ENCODE data around the gene SUN1.

Gene SUN1

DNA sequence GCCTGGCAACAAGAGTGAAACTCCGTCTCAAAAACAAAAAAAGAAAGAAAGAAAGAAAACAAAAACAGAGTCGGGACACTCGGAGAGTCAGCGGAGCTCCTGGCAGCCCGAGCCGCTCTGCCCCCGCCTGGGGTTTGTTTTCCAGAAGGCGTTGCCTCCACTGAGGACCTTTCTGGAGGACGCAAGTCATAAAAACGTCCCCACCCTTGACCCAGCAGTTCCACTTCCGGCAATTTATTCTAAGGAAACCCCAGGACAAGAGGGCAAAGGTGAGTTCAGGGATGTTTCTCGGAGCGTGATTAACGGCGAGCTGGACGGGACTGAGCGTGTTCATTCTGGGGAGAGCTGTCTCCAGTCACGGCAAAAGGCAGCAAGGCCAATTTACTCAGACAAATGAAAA, 27.0 kb upstream of the SUN1 start:
- DNase-seq (ENCODE audit: low read depth) = no peak

DNA sequence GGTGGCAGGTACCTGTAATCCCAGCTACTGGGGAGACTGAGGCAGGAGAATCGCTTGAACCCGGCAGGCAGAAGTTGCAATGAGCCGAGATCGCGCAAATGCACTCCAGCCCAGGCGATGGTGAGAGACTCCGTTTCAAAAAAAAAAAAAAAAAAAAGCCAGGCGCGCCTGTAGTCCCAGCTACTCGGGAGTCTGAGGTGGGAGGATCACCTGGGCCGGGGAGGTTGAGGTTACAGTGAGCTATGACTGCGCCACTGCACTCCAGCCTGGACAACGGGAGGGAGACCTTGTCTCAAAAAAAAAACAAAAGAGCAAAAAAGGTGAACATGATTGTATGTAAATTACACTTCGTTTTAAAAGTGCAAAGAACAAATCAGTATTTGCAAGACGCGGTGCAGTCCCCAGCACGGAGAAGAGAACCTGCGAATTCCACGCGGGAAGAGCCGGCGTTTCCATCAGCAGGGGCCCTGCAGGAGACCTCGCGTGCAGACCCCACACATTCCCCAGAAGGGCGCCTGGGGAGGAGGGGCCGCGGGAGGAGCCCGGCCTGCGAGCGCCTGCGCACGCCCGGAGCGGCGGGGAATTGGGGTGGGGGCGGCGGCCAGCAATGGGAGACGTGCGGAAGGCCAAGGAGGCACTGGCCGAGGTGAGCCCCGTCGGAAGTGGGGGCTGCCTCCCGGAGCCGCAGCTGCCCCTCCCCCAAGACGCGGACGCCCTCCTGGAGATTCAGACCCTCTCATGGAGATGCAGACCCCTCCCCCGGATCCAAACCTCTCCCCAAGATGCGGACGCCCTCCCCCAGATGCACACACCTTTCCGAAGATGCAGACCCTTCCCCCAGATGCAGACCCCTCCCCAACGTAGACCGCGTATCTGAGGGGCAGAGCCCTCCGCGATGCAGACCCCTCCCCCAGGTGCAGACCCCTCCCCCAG, 16.7 kb upstream of the SUN1 start:
- DNase-seq (ENCODE audit: low read depth) = peak; percentile 17

DNA sequence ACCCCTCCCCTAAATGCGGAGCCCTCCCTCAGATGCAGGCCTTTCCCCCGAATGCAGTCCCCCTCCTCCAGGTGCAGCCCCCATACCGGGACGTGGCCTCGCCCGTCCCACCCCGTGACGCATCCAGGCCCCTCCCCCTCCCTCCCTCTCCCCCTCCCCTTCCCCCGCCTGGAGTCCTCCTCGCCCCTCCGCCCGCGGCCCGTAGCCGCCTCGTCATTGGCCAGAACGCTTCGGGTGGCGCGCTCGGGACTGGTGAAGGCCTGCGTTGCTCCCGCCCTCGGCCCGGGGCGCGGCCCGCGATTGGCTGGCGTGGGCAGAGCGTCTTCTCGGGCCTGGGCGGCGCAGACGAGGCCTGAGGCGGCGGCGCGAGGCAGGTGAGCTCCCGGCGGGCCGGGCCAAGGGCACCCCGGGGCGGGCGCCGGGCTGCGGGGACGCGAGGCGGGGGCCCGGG, 16.0 kb upstream of the SUN1 start:
- peak; percentile 96 for DNase-seq (ENCODE audit: low read depth)

DNA sequence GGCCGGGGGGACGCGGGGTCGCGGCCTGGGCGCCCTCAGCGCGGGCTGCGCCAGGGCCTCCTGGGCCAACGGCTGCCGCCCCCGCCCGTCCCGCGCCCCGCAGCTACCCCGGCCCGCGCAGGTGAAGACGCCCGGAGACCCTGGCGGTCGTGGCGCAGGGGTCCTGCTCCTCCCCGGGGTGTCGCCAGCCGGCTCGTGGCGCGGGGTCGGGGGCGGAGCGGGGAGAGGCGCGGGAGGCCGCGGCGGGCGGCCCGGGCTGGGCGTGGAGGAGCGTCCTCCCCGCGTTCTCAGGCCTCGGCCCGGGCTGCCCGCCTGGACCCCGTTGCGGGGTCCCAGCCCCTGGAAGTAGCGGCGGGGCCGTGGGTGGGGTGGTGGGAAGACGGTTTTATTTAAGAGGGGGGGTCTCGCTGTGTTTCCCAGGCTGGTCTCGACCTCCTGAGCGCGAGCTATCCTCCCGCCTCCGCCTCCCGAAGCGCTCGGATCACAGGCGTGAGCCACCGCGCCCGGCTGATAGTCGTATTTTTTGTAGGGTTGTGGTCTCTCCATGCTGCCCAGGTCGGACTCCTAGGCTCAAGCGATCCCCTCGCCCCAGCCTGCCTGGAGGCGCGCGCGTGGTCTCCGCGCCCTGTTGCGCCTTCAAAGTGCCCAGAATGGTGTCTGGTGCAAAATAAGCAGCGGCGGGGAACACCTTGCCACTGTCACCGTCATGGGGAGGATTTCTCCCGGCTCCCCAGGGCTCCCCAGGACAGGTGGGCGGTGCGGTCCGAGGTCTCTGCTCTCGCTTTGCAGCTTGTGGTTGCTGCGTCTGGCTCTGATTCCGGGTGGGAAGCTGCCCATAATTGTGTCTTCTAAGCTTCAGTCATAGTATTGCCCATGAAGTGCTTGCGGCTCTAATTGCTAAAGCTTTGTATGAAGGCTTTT, 15.3 kb upstream of the SUN1 start:
- peak; percentile 35 for DNase-seq (ENCODE audit: low read depth)

DNA sequence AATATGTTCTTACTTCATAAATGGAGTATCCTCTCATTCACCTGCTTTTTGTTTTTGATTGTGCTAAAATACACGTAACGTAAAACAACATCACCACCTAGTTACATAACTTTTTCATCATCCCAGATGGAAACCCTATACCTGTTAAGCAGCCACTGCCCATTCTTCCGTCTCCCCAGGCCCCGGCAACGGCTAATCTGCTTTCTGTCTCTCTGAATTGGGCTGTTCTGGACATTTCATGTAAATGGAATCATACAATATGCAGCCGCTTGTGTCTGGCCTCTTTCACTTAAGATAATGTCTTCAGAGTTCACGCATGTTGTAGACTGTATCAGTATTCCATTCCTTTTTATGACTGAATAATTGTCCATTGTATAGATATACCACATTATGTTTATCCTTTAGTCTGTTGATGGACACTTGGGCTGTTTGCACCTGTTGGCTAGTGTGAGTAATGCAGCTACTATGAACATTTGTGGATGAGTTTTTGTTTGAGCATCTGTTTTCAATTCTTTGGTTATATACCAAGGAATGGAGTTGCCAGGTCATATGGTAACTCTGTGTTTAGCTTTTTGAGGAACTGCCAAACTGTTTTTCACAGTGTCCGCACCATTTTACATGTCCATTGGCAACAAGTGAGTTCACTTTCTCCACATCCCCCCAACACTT, 14.1 kb upstream of the SUN1 start:
- peak; percentile 73 for DNase-seq (ENCODE audit: low read depth)

- no peak for DNase-seq (ENCODE audit: low read depth)
These were observed 11.9 kb upstream of the SUN1 start for GRCh38 chr7:820341-820740.

- no peak for DNase-seq (ENCODE audit: low read depth)
These were observed 10.6 kb upstream of the SUN1 start for GRCh38 chr7:821688-822087.

DNA sequence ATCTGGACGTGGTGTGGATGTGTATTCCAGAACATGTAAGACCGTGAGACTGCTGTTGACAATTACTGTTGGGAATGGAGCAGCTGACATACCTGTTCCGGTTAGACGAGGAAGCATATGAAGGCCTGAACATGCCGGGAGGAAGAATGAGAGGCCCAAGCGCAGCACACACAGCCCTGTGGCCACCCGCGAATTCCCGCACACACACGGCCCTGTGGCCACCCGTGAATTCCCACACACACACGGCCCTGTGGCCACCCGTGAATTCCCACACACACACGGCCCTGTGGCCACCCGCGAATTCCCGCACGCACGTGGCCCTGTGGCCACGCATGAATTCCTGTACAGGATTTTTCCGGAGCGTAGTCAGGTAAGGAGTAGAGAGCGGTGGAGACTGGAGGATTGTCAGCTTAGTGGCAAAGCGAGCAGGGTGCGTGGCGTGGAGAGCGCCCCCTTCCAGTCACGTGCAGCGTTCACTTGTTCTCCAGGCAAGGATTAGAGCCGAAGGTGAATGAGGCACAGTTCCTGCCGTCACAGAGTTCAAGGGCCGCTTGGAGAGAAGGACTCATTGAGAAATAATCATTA, 9.5 kb upstream of the SUN1 start:
- DNase-seq (ENCODE audit: low read depth) = no peak

- DNase-seq (ENCODE audit: low read depth) = no peak
These were observed 8.6 kb upstream of the SUN1 start for GRCh38 chr7:823649-824048.

DNA sequence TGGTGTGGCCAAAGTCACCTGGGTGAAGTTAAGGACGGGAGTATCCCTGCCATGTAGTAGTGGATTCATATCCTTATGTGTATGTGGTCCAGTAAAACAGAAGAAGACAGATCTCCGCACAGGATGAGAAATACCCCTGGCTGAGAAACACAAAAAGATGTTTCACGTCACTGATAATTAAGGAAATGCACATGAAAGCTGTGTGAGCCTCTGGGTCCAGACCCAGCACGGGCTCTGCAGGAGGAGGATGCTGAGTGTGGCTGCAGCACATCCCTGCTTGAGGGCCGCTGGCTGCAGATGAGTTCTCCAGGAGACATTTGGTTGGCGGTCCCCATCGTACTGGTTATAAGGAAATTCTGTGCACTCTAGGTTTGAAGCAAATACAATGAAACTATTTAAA, 8.2 kb upstream of the SUN1 start:
- DNase-seq (ENCODE audit: low read depth) = peak; percentile 19

DNA sequence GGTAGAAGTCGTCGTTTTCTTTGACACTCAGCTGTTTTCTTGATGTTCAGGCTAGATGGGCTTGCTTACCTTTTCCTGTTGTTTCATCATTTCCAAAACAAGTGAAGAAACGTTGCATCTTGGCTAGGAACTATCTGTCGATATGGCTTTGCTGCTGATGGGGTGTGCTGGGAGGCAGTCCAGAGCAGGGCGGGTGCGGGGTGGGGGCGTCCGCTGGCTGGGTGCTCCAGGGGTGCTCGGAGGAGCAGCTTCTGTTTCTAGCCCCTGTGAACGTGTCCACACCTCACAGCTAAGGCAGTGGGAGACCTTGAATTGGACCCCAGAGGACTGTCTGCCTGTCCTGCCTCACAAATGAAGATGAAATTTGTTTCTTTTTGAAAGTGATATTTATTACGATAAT, 7.6 kb upstream of the SUN1 start:
- DNase-seq (ENCODE audit: low read depth) = no peak

GRCh38 chr7:825386-825785, 6.9 kb upstream of the SUN1 start:
- DNase-seq (ENCODE audit: low read depth) = peak; percentile 66

DNA sequence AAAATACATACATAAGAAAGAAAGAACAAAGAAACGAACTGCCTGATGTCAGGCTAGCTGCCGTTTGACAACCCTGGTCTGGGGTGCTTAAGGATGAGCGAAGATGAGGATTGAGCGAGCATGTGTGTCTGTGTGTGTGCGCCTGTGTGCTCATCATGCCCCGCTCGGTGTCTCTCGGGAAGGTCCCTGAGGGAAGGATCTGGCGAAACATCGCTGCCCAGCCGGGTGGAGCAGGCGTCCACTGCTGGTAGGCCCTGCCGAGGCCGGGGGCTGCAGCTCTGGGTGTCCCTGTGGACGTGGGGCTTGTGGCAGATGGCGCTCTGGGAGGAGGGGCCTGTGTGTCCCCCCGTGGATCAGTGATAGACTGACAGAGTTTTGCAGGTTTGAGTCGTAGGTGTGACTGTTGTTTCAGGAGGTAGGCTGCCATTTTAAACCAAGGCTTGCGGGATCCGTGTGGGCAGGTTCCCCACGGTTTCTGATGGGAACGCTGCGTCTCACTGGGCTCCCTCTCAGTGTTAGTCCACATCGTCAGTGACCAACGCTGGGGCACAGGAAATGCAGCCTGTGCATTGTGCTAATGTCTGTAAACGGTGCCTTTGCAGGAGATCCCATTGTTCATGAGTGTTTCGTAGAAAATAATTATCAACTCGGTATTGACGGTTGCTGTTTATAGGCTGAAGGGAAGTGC, 5.9 kb upstream of the SUN1 start:
- DNase-seq (ENCODE audit: low read depth) = no peak

- DNase-seq (ENCODE audit: low read depth) = no peak
These were observed 3.3 kb upstream of the SUN1 start for GRCh38 chr7:828793-829561.

GRCh38 chr7:830069-830468, 2.2 kb upstream of the SUN1 start:
- no peak for DNase-seq (ENCODE audit: low read depth)

GRCh38 chr7:831596-832166, 595 bp upstream of the SUN1 start:
- peak; percentile 91 for DNase-seq (ENCODE audit: low read depth)

- DNase-seq (ENCODE audit: low read depth) = no peak
These were observed 720 bp downstream of the SUN1 start for GRCh38 chr7:832968-833424.

GRCh38 chr7:833601-834258, 1.5 kb downstream of the SUN1 start:
- no peak for DNase-seq (ENCODE audit: low read depth)

- DNase-seq (ENCODE audit: low read depth) = no peak
These were observed 2.0 kb downstream of the SUN1 start for GRCh38 chr7:834277-834676.

GRCh38 chr7:835021-835420, 2.7 kb downstream of the SUN1 start:
- no peak for DNase-seq (ENCODE audit: low read depth)

All from EH (cell line).